Stimulated activated CD4-positive, alpha-beta T cell treated with anti-CD3 and anti-CD28 coated beads, TNF-alpha, amount 100 ng/mL, for 48 hours (primary cell): ENCODE results near the gene GNG7.
"Not testable (repeated sequence)": the region's sequence is repeated elsewhere in the genome, so short reads cannot be mapped to it uniquely, and the experiment has no call there.

ENCODE experiments used
- DNase-seq, 3 donors: peaks; one replicate each; pipeline ENCODE4 v3.0.0-alpha.2; 2020; ENCODE audit warnings: low read depth in 3 of 3

The GNG7 gene

GRCh38 chr19:2643123-2643737 is 59.3 kb downstream of the GNG7 start:
- DNase-seq: not testable (repeated sequence)

DNA sequence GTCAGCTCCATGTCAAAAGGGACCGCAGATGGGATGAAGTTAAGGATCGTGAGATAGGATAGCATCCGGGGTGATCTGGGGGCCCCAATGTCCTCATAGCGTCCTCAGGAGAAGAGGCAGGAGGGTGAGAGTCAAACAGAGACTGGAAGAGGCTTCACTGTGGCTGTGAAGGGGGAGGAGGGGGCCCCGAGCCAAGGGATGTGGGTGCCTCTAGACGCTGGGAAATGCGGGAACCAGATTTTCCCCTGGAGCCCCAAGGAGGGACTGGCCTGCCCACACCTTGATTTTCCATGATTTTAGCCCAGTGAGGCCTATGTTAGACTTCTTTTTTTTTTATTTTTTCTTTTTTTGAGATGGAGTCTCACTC is 61.2 kb downstream of the GNG7 start:
- DNase-seq: no peak

- DNase-seq: no peak
These were observed 61.7 kb downstream of the GNG7 start for GRCh38 chr19:2640563-2641331.

- DNase-seq: no peak
These were observed 62.5 kb downstream of the GNG7 start for GRCh38 chr19:2639999-2640398.

DNA sequence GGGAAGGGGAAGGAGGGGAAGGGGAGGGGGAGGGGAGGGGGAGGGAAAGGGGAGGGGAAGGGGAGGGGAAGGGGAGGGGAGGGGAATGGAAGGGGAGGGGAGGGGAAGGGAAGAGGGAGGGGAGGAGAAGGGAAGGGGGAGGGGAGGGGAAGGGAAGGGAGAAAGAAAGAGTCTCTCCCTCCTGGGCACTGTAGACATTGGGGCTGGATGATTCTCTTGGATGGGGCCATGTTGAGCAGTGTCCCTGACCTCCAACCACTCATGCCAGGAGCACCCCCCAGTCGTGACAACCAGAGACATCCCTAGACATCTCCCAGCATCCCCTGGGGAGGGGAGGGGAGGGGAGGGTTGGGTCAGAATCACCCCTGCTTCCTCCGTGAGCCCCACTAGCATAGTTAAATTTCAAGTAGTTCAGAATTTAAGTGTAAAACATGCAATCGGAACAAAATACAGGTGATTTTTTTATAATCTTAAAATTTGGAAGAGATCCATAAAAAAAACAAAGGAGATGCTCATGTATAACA is 64.0 kb downstream of the GNG7 start:
- no peak for DNase-seq

- peak; percentile 47 to 55 (median 52) for DNase-seq
These were observed 65.4 kb downstream of the GNG7 start for GRCh38 chr19:2636897-2637683.

DNA sequence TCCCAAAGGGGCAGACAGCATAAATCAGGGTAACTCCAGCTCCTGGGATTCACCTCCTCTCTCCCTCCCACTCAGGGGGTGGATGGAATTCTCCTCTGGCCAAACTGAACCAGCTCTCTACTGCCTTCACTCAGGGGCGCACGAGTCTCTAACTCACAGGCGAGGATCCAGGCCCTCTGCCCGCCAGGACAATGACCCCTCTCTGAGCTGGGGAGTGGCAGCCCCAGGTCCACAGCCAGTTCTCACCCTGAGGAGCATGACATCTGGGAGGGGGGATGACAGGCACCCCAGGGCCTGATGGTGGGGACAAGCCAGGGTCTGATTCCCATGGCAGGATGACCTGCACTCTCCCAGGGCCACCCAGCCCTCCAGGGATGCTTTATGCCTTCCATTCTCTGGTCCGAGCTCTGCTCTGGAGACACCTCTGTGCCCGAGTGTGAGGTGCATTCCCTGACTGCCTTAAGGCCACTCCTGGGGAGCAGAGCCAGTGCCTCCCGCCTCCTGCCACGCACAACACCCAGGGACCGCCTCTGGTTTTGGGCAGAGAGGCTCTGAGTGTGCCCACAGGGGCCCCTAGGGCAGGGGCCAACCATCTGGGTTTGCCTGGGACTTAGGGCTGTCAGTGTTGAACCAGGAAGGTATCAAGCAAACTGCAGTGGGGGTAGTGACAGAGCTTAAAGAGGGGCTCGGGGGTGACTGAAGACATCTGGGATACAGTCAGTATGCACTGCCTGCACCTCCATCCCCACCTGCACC is 66.2 kb downstream of the GNG7 start:
- DNase-seq: no peak

GRCh38 chr19:2634960-2635359 is 67.5 kb downstream of the GNG7 start:
- DNase-seq: no peak

DNA sequence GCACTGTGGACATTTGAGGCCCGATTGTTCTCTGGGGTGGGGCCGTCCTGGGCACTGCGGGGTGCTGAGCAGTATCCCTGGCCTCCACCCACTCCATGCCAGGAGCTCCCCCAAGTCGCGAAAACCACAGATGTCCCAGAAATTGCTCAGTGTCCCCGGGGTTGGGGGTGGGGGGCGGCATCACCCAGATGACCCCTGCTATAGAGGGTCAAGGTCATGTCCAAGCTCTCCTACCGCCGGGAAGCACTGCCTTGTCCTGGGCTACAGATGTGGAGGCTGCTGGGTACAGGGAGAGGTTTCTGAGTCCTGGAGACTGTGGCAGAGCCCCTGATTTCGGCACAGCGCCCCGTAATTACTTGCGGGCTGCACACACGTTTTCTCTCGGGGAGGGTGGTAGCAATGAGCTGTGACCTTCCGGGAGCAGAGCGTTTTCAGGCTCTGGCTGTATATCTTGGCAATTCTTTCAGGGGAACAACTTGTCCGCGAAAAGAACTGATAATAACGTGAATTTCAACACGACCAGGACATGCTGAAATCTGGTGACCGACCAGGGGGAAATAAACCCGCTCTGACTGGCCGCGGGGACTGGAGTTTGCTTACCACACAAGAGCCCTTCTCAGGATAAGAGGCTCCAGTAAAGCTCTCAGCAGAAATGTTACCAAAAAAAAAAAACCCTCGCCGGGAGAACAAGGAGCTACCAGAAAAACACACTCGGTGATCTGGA is 68.1 kb downstream of the GNG7 start:
- DNase-seq: no peak

DNA sequence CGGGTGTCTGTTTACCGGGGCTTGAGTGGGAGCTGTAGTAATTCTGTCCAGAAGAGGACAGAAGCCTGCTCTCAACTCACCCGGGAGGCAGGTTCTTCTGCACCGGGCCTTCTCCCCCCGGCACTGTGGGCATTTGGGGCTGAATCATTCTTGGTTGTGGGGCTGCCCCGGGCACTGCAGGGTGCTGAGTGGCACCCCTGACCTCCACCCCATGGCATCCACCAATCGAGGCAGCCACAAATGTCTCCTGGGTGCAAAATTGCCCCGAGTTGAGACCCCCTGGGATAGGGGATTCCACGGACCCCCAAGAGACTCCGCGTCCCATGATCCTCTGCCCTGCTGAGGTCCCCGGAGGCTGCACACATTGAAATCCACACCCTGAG is 68.8 kb downstream of the GNG7 start:
- DNase-seq: no peak

GRCh38 chr19:2631213-2631821 is 71.2 kb downstream of the GNG7 start:
- DNase-seq: no peak

DNA sequence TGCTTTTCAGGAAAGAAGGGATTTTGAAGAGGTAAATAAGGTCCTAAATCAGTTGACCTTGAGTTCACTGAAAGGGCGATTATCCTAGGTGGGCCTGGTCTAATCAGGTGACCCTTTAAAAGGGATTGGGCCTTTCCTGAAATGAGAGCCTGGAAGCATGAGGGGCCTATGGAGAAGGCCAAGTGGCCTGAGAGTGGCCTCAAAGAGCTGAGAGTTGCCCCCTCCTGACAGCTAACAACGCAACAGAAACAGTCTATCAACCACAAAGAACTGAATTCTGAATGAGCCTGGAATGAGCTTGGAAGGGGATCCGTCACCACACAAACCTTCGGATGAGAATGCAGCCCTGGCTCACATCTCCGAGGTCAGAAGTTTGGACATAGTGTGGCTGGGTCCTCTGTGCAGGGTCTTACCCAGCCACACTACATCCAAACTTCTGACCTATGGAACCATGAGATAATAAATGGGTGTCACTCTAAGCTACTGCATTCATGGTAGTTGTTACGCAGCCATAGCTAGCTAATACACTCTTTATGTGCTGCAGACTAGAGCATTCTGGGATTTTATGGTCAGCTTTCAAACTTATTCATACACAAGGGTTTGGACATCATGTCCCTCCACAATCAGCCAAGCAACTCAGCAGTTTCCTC is 72.0 kb downstream of the GNG7 start:
- no peak for DNase-seq

GRCh38 chr19:2629491-2630351 is 72.8 kb downstream of the GNG7 start:
- DNase-seq: no peak

- DNase-seq: no peak
These were observed 73.9 kb downstream of the GNG7 start for GRCh38 chr19:2628597-2628996.

- no peak for DNase-seq
These were observed 74.6 kb downstream of the GNG7 start for GRCh38 chr19:2627855-2628254.

- peak in 1 of 3 donors; percentile 67 for DNase-seq
These were observed 75.1 kb downstream of the GNG7 start for GRCh38 chr19:2627319-2627829.

- DNase-seq: no peak
These were observed 77.1 kb downstream of the GNG7 start for GRCh38 chr19:2625434-2625833.

GRCh38 chr19:2624537-2625091 is 77.9 kb downstream of the GNG7 start:
- DNase-seq: no peak

DNA sequence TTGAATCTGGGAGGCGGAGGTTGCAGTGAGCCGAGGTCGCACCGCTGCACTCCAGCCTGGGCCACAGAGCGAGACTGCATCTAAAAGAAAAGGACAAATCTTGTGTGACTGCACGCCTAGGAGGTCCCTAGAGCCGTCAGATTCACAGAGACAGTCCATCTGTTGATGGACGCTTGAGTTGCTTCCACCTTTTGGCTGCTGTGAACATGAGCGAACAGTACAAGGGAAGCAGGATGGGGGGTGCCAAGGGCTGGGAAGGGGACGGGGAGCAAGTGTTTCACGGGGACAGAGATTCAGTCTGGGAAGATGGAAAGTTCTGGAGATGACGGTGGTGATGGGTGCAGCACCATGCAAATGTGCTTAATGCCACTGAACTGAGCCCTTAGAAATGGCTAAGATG is 78.7 kb downstream of the GNG7 start:
- no peak for DNase-seq
